ENCODE results near the gene VSTM2L.

Gene VSTM2L

DNA sequence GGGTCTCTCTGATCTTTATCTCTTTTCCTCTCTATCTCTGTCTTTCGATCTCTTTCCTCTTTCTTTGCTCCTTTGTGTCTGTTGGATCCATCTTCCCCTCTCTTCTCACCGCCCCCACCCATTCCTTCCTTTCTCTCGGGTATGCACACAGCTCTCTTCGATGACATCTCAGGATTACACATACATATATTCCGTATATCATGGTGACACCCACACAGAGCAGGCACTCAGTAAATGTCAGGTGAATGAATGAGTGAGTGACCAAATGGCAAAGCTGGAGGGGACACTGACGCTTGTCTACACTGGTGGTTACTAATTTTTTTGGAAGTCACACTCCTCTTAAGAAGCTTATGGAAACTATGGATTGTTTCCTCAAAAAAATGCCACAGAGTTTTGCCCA, 9.9 kb downstream of the VSTM2L start:
- peaks cover 61% of the 10 kb centered on the region for H3K4me1 ChIP-seq (ENCODE audit: insufficient read depth, low read length)
- H2AFZ ChIP-seq (ENCODE audit: low read depth, low read length): no peak overlapping the region
- H3K36me3 ChIP-seq (ENCODE audit: insufficient read depth, low read length): no peaks in the 10 kb centered on the region
- H3K4me3 ChIP-seq (ENCODE audit: low read length): no peak overlapping the region
- no peaks in the 10 kb centered on the region for H3K9me3 ChIP-seq (ENCODE audit: low read length)
- H3K27me3 ChIP-seq (ENCODE audit: insufficient read depth, low read length): no peaks in the 10 kb centered on the region

DNA sequence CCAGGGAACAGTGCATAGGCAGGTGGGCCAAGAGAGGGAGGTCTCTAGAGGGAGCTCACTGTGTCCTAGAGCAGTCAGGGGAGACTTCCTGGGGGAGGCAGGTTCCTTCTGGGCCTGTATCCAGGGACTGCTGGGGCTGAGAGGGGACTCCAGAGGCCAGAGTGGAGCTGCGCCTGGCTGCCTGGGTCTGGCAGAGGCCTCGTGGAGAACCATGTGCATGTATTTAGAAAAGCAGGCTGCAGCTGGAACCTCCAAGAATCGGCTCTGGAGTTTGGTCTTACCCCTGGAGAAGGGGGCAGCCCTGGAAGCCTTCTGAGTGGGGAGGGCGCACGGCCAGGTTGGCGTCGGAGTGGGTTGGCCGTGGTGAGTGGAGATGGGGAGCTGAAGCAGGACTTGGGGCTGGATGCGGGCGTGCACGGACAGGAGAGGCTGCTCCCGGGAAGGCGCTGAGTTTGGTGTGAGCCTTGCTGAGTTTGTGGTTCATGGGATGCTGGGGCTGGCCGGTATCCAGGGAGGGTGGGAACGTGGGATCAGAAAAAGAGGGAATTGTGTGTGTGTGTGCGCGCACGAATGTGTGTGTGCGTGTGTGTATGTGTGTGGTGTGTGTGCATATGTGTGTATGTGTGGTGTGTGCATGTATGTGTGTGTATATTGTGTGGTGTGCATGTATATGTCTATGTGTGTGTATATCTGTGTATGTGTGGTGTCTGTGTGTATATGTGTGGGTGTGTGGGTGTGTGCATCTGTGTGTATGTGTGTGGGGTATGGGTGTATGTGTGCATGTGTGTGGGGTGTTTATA, 10.8 kb downstream of the VSTM2L start:
- no peaks in the 10 kb centered on the region for H3K27me3 ChIP-seq (ENCODE audit: insufficient read depth, low read length)
- H3K4me1 ChIP-seq (ENCODE audit: insufficient read depth, low read length): peaks cover 53% of the 10 kb centered on the region
- no peak overlapping the region for H2AFZ ChIP-seq (ENCODE audit: low read depth, low read length)
- no peaks in the 10 kb centered on the region for H3K9me3 ChIP-seq (ENCODE audit: low read length)
- no peak overlapping the region for H3K4me3 ChIP-seq (ENCODE audit: low read length)
- no peaks in the 10 kb centered on the region for H3K36me3 ChIP-seq (ENCODE audit: insufficient read depth, low read length)

DNA sequence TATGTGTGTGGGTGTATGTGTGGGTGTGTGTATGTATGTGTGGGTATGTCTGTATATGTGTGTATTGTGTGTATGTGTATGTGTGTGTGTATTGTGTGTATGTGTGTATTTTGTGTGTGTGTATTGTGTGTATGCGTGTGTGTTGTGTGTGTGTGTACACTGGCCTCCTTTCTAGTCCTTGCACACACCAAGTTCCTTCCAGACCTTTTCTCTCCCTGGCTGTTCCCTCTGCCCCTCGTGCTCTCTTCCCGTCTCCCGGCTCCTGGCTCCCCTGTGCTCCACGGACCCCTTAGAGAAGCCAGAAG, 11.4 kb downstream of the VSTM2L start:
- no peak overlapping the region for H3K4me3 ChIP-seq (ENCODE audit: low read length)

DNA sequence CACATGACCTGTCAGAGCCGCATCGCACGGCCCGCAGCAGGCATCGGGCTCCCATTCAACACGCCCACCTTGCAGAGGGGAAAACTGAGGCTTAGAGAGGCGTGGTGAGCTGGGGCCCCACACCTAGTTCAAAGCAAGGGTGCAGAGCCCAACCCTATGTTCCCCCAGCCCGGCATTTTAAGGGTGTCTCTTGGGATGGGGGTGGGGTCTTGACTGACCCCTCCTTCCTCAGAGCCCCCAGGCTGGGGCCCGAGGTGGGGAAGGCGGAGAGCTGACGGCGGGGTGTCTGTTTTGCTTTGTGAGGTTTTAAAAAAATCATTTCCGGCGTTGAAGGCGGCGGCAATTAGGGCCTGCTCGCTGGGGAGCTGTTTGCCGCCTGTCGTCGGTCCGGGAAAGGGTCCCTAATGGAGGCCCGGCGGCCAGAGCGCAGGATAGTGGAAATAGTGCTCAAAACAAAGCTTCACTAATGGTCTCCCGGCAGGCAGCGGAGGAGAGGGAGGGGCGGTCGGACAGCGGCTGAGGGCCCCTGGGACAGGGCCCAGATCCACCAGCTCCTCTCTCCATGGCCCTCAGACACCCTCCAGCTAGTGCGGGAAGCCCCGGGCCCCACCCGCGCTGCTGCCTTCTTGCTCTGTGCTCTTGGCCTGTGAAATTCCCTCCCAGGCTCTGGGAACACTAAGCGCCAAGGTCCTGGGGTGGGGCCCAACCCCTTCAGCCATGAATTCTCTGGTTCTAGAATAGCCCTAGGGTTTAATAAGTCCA, 11.9 kb downstream of the VSTM2L start:
- peak overlapping the region; percentile 78 for H2AFZ ChIP-seq (ENCODE audit: low read depth, low read length)
- H3K4me3 ChIP-seq (ENCODE audit: low read length): peak overlapping the region; percentile 48
- H3K27me3 ChIP-seq (ENCODE audit: insufficient read depth, low read length): no peaks in the 10 kb centered on the region
- H3K9me3 ChIP-seq (ENCODE audit: low read length): no peaks in the 10 kb centered on the region
- H3K4me1 ChIP-seq (ENCODE audit: insufficient read depth, low read length): peaks cover 42% of the 10 kb centered on the region
- no peaks in the 10 kb centered on the region for H3K36me3 ChIP-seq (ENCODE audit: insufficient read depth, low read length)

More for the DNA sequence above, 11.4 kb downstream of the VSTM2L start:
- Histone ChIP-seq H3K4me1 (ENCODE audit: insufficient read depth, low read length) (peaks cover 47% of the 10 kb centered on the region), H3K36me3 (ENCODE audit: insufficient read depth, low read length) (no peaks in the 10 kb centered on the region), H3K9me3 (ENCODE audit: low read length) (no peaks in the 10 kb centered on the region), H2AFZ (ENCODE audit: low read depth, low read length) (no peak overlapping the region), H3K27me3 (ENCODE audit: insufficient read depth, low read length) (no peaks in the 10 kb centered on the region)

DNA sequence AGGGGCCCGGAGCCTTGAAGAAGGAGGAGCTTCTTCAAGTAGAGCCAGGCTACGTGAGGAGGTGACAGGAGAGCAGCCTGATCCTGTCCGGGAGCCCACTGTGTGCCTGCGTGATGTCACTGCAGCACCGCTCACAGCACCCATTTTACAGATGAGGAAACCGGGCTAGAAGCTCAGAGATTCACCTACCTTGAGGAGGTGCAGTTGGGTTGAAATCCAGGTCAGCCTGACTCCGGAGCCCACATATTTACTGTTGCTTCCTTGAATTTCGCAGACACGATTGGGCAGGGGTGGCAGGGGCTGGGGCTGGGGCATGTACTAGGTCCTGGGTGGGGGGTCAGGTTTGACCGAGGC, 12.5 kb downstream of the VSTM2L start:
- Histone ChIP-seq H2AFZ (ENCODE audit: low read depth, low read length) (peak overlapping the region; percentile 78), H3K27me3 (ENCODE audit: insufficient read depth, low read length) (no peaks in the 10 kb centered on the region), H3K4me1 (ENCODE audit: insufficient read depth, low read length) (peaks cover 41% of the 10 kb centered on the region), H3K36me3 (ENCODE audit: insufficient read depth, low read length) (no peaks in the 10 kb centered on the region), H3K9me3 (ENCODE audit: low read length) (no peaks in the 10 kb centered on the region), H3K4me3 (ENCODE audit: low read length) (peak overlapping the region; percentile 48)

DNA sequence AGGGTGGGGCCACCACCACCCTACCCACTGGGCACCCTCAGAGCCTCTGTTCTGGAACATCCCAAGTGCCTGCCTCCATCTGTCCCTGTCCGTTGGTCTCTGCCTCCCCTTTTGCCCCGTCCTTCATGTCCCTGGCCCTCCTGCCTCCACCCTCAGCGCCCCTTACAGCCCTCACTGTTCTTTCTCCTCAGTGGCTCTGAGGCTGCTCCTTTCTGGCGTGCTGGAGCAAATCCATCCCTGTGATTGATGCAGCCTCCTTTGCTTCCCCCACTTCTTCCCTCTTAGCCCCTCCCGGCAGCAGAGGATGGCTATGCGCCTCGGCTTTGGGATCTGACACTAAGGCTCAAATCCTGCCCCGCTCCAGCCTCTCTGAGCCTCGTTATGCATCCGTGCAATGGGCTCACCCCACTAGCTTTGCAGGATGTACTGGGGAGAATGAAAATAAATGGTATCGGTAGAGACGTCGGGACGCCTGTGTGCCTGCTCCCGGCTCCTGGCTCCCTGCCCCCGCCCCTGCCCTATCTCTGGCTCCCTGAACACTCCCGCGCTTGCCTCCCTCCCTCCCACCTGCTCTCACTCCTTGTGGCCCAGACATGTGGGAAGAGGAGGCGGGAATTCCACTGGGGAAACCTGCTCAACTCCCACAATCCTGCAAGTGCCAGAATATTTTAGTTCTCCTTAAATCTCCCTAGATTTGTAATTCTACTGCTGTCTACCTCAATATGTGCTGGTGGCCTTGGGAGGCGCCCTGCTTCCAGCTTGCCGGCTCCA, 13.1 kb downstream of the VSTM2L start:
- H3K4me1 ChIP-seq (ENCODE audit: insufficient read depth, low read length): peaks cover 41% of the 10 kb centered on the region
- no peaks in the 10 kb centered on the region for H3K9me3 ChIP-seq (ENCODE audit: low read length)
- H3K27me3 ChIP-seq (ENCODE audit: insufficient read depth, low read length): no peaks in the 10 kb centered on the region
- H3K4me3 ChIP-seq (ENCODE audit: low read length): no peak overlapping the region
- H2AFZ ChIP-seq (ENCODE audit: low read depth, low read length): no peak overlapping the region
- no peaks in the 10 kb centered on the region for H3K36me3 ChIP-seq (ENCODE audit: insufficient read depth, low read length)

DNA sequence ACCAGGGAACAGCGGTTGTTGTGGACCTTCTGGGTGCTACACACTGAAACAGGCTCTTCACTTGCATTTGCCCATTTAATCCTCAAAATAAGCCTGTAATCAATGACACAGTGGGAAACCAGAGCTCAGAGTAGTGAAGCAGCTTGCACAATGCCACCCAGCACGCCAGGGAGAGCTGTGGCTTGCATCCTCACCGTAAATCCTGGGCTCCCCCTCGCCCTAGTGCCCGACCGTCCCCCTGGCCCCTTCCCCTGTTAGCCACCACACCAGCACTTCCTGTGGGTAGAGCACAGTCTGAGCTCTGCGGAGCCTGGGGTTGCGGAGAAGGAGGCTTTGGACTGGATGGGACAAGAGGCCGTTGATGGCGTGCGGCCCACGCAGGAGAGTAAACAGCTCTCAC, 14.5 kb downstream of the VSTM2L start:
- Histone ChIP-seq H3K36me3 (ENCODE audit: insufficient read depth, low read length) (no peaks in the 10 kb centered on the region), H3K27me3 (ENCODE audit: insufficient read depth, low read length) (no peaks in the 10 kb centered on the region), H3K4me3 (ENCODE audit: low read length) (no peak overlapping the region), H2AFZ (ENCODE audit: low read depth, low read length) (no peak overlapping the region), H3K4me1 (ENCODE audit: insufficient read depth, low read length) (peaks cover 27% of the 10 kb centered on the region), H3K9me3 (ENCODE audit: low read length) (no peaks in the 10 kb centered on the region)

DNA sequence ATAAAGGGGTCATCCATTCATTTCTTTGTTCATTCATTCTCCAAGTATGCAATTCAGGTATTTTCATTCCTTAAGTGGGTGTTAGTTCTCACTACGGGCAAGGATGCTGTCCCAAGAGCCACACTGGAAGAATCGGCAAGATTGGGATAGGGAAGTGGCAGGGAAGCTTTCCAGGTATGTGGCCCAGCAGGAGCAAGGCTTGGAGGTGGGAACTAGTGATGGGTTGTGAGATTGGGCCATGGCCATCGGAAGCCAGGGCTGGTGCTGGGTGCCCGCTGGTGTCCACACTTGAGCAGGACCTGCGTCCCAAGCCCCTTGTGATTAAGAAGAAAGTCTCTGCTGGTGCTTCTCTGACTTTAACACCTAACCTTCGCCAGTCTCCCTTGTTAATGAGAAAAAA, 15.1 kb downstream of the VSTM2L start:
- Histone ChIP-seq H2AFZ (ENCODE audit: low read depth, low read length) (no peak overlapping the region), H3K9me3 (ENCODE audit: low read length) (no peaks in the 10 kb centered on the region), H3K27me3 (ENCODE audit: insufficient read depth, low read length) (no peaks in the 10 kb centered on the region), H3K4me1 (ENCODE audit: insufficient read depth, low read length) (peaks cover 21% of the 10 kb centered on the region), H3K36me3 (ENCODE audit: insufficient read depth, low read length) (no peaks in the 10 kb centered on the region), H3K4me3 (ENCODE audit: low read length) (no peak overlapping the region)

DNA sequence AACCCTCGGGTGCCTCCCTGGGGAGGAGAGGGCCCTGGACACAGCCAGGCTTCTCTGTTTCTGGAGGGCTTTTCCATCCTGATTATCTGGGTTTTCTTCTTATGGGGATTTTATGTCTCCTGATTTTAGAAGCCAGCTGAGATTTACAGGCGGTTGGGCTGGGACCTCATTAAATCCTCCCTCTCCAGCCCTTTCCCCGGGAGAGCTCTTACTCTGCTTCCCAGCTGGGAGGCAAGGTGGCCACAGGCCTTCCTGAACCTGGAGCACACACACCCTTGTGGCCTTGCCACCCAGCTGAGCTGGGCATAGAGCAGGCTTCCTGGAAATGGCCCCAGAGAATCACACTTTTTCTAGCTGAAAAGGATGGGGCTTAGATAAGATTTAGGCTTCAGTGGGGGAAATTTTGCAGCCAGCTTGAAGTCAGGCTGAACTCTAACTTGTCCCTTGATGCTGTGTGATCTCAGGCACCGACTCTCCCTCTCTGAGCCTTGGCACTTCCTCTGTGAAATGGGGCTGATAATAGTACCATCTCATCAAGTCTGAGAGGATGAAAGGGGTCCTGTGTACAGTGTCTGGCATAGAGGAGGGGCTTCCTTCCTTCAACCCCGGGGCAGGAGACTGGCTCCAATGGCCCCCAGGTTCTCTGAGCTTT, 16.6 kb downstream of the VSTM2L start:
- H3K4me3 ChIP-seq (ENCODE audit: low read length): no peak overlapping the region
- no peaks in the 10 kb centered on the region for H3K27me3 ChIP-seq (ENCODE audit: insufficient read depth, low read length)
- H2AFZ ChIP-seq (ENCODE audit: low read depth, low read length): no peak overlapping the region
- H3K9me3 ChIP-seq (ENCODE audit: low read length): no peaks in the 10 kb centered on the region
- H3K36me3 ChIP-seq (ENCODE audit: insufficient read depth, low read length): no peaks in the 10 kb centered on the region
- H3K4me1 ChIP-seq (ENCODE audit: insufficient read depth, low read length): peaks cover 12% of the 10 kb centered on the region

DNA sequence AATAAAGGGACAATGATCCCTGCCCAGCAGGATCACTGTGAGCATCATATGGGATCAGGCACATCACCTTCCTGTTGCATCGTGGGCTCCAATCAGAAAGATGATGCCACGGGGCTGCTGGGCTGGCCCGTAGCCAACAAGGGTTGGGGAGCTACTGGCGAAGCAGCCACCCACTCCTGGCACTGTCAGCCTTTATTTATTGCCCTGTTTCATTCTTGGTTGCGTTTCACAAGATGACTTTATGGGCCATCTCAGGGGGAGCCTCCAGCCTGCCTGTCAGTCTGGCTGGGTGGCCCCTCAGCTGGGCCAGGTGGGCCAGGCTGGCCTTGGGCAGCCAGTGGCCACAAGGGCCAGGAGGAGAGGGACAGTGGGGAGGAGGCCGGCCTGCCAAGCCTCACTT, 17.3 kb downstream of the VSTM2L start:
- Histone ChIP-seq H3K36me3 (ENCODE audit: insufficient read depth, low read length) (no peaks in the 10 kb centered on the region), H3K4me1 (ENCODE audit: insufficient read depth, low read length) (peaks cover 8% of the 10 kb centered on the region), H3K9me3 (ENCODE audit: low read length) (no peaks in the 10 kb centered on the region), H3K4me3 (ENCODE audit: low read length) (no peak overlapping the region), H3K27me3 (ENCODE audit: insufficient read depth, low read length) (no peaks in the 10 kb centered on the region), H2AFZ (ENCODE audit: low read depth, low read length) (no peak overlapping the region)

DNA sequence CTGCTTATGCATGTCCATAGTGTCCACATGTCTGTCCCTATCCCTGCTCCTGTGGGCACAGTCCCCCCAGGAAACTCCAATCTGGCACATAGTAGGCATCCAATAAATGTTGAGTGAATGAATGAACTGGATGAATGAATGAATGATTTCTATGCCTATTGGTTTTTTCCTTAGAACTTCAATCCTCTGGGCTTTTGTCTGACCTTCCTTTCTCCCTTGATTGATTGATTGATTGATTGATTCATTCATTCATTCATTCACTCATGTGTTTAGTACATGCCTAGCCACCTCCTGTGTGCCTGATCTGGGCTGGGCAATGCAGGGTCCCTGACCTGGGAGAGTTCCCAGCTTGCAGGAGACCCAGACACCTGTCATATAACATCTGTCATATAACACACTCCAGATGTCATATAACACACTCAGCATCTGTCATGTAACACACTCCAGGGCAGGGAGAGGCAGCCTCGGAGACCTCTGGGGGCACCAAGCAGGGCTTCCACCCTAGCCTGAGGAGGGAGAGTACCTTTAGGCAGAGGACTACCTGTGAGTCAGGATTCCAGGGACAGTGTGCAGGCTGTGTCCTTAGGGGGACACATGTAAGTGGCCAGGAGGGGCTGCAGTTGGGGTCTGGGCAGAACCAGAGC, 17.9 kb downstream of the VSTM2L start:
- no peaks in the 10 kb centered on the region for H3K27me3 ChIP-seq (ENCODE audit: insufficient read depth, low read length)
- no peak overlapping the region for H3K4me3 ChIP-seq (ENCODE audit: low read length)
- H3K36me3 ChIP-seq (ENCODE audit: insufficient read depth, low read length): no peaks in the 10 kb centered on the region
- peaks cover 3% of the 10 kb centered on the region for H3K4me1 ChIP-seq (ENCODE audit: insufficient read depth, low read length)
- no peaks in the 10 kb centered on the region for H3K9me3 ChIP-seq (ENCODE audit: low read length)
- H2AFZ ChIP-seq (ENCODE audit: low read depth, low read length): no peak overlapping the region

DNA sequence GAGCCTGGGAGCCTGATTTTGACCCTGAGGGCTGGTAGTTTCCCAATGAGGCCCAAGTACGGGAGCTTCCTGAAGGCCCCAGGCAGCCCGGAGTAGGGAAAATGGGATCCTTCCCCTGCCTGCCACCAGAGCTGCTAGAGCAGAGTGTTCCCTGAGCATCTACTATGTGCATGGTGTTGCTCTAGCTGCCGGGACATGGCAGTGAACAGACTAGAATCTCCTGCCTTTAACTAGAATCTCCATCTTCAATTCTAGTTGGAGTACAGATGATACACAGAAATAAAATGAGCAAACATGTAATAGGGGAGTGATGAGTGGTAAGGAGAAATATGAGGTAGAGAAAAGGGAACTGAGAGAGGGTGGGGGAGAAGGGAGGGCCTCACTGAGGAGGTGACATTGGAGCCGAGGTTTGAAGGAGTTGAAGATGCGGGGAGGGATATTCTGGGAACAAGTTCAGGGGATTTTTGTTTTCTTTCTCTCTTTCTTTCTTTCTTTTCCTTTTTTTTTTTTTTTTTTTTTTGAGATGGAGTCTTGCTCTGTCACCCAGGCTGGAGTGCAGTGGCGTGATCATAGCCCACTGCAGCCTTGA, 18.5 kb downstream of the VSTM2L start:
- Histone ChIP-seq H3K36me3 (ENCODE audit: insufficient read depth, low read length) (no peaks in the 10 kb centered on the region), H3K4me3 (ENCODE audit: low read length) (no peak overlapping the region), H3K27me3 (ENCODE audit: insufficient read depth, low read length) (no peaks in the 10 kb centered on the region), H3K4me1 (ENCODE audit: insufficient read depth, low read length) (no peaks in the 10 kb centered on the region), H3K9me3 (ENCODE audit: low read length) (no peaks in the 10 kb centered on the region), H2AFZ (ENCODE audit: low read depth, low read length) (no peak overlapping the region)
